Prostate gland (tissue), 2 donors: ENCODE results near the gene NTSR2.

Experiments
- POLR2AphosphoS5 ChIP-seq: sonication (generic); formaldehyde crosslinking; IDR thresholded peaks from one replicate; pipeline ENCODE4 v1.6.1; 2017; ENCODE audit warnings: antibody characterized with exemption
- TF ChIP-seq, protein P1 (sequence below), 4 experiments: fragments of 200-600 bp in 2 of 4; fragments of 450-650 bp in 2 of 4; sonication (generic) in 2 of 4; IDR thresholded peaks; 1 replicate in 3 of 4; 2 replicates in 1 of 4; pipeline ENCODE4 v1.5.1; 2016 to 2019; ENCODE audit warnings: antibody characterized with exemption in 4 of 4, mild to moderate bottlenecking in 2 of 4, moderate library complexity in 2 of 4

DNA sequence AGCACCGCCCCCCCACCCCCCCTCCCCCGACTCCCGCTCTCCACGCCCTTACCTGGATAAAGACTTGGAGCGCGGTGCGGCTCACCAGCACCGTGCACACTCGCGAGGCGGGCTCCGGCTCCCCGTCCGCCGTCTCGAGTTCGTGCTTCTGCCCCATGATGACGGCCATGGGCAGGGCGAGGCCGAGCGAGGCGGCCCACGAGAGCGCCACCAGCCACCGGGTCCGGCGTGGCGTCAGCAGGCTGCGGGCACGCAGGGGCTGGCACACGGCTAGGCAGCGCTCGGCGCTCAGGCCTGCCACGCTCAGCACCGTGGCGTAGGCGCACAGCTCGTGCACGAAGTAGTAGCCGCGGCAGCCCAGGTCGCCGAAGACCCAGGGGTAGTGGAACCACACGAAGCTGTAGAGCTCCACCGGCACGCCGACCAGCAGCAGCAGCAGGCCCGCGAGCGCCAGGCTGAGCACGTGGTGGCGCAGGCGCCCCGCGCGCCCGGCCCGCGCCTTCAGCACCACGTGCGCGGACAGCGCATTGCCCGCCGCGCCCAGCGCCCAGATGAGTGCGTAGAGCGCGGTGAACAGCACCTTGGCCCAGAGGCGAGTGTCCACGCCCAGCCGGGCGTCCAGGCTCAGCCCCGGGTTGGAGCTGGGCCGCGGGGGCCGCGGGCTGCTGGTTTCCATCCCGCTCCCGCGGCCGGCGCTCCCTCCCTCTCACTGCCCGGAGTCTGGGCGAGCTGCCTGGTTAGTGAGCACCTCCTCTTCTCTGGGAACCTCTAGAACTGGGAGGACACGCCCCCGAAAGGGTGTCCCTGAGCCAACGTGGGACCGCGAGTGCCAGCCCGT is at the start of gene NTSR2:
- TF ChIP-seq, protein P1, sequence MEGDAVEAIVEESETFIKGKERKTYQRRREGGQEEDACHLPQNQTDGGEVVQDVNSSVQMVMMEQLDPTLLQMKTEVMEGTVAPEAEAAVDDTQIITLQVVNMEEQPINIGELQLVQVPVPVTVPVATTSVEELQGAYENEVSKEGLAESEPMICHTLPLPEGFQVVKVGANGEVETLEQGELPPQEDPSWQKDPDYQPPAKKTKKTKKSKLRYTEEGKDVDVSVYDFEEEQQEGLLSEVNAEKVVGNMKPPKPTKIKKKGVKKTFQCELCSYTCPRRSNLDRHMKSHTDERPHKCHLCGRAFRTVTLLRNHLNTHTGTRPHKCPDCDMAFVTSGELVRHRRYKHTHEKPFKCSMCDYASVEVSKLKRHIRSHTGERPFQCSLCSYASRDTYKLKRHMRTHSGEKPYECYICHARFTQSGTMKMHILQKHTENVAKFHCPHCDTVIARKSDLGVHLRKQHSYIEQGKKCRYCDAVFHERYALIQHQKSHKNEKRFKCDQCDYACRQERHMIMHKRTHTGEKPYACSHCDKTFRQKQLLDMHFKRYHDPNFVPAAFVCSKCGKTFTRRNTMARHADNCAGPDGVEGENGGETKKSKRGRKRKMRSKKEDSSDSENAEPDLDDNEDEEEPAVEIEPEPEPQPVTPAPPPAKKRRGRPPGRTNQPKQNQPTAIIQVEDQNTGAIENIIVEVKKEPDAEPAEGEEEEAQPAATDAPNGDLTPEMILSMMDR (IDR thresholded peaks at IDR 0.05): peak in 1 of 4 experiments; percentile 10
- TF ChIP-seq POLR2AphosphoS5: no peak
